Epidermal melanocyte (primary cell): ENCODE measurements around the gene PTOV1.
A peak's percentile ranks its signal among the peaks of the same experiment; 100 is the strongest.

Source experiments
- DNase-seq: peaks from one replicate; pipeline ENCODE4 v3.0.0; 2011; ENCODE audit warnings: low spot score; ENCODE audit not compliant: insufficient read length

PTOV1 gene

GRCh38 chr19:49873834-49874233 is 22.9 kb downstream of the PTOV1 start:
- DNase-seq = no peak

GRCh38 chr19:49874503-49875157 is 23.7 kb downstream of the PTOV1 start:
- DNase-seq = no peak

- DNase-seq = no peak
Measured at GRCh38 chr19:49875177-49875576, 24.2 kb downstream of the PTOV1 start.

- no peak for DNase-seq
Measured at GRCh38 chr19:49875857-49876421, 25.0 kb downstream of the PTOV1 start.

GRCh38 chr19:49876422-49877019 is 25.6 kb downstream of the PTOV1 start:
- DNase-seq = no peak

GRCh38 chr19:49877020-49877878 is 26.3 kb downstream of the PTOV1 start, which contains the start of the genes AKT1S1 and TBC1D17:
AKT1S1 (minus strand) TSS chr19:49877355; CDS start chr19:49873295, 4,060 bp downstream.
TBC1D17 (plus strand) TSS chr19:49877702; CDS start chr19:49877724, 22 bp downstream.
- DNase-seq = peak; percentile 99

- DNase-seq = peak; percentile 98
Measured at GRCh38 chr19:49877879-49878743, 27.2 kb downstream of the PTOV1 start.

- no peak for DNase-seq
Measured at GRCh38 chr19:49878744-49879070, 27.7 kb downstream of the PTOV1 start.

- no peak for DNase-seq
Measured at GRCh38 chr19:49879243-49879963, 28.4 kb downstream of the PTOV1 start.

GRCh38 chr19:49880162-49880869 is 29.4 kb downstream of the PTOV1 start:
- DNase-seq = no peak

- DNase-seq = no peak
Measured at GRCh38 chr19:49881186-49881585, 30.2 kb downstream of the PTOV1 start.

- DNase-seq = no peak
Measured at GRCh38 chr19:49881672-49882394, 30.9 kb downstream of the PTOV1 start.

GRCh38 chr19:49882643-49883042 is 31.7 kb downstream of the PTOV1 start:
- no peak for DNase-seq

GRCh38 chr19:49883094-49883493 is 32.1 kb downstream of the PTOV1 start:
- DNase-seq = no peak

GRCh38 chr19:49884109-49884508 is 33.1 kb downstream of the PTOV1 start:
- DNase-seq = no peak

GRCh38 chr19:49884760-49885159 is 33.8 kb downstream of the PTOV1 start:
- no peak for DNase-seq

GRCh38 chr19:49887037-49887664 is 36.2 kb downstream of the PTOV1 start:
- DNase-seq = no peak

GRCh38 chr19:49887665-49888509 is 36.9 kb downstream of the PTOV1 start:
- DNase-seq = no peak
